ENCODE measurements around the gene RAPGEF2. TPM values are rescaled to one million over a fixed set of nuclear protein-coding genes. Genes with fewer than 3 reads are reported as not detected.

Gene RAPGEF2
- total RNA-seq, 4 donors from 2014 or later = 60.2 to 109 (median 79.7) TPM

DNA sequence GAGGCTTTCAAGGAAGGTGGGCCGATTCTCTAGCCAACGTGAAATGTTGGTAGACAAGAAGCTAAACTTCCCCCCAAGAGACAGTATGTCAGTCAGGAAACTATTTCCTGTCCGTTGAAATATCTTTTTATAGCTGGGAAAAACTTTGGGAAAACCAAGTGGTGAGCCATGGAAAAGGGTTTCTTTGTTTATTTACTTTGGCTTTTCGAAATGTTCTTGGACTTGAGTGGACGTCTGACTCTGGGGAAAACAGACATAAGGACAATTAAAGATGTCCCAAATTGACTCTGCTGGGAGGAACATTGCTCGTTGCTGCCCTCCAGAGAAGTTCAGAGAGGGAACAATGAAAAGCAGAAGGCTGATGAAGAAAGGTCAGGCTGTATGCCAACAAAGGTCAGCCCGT is 295.4 kb downstream of the RAPGEF2 start:
- no peak for DNase-seq
- TF ChIP-seq POLR2A (IDR thresholded peaks at IDR 0.05) = no peak
- TF ChIP-seq, protein P1, sequence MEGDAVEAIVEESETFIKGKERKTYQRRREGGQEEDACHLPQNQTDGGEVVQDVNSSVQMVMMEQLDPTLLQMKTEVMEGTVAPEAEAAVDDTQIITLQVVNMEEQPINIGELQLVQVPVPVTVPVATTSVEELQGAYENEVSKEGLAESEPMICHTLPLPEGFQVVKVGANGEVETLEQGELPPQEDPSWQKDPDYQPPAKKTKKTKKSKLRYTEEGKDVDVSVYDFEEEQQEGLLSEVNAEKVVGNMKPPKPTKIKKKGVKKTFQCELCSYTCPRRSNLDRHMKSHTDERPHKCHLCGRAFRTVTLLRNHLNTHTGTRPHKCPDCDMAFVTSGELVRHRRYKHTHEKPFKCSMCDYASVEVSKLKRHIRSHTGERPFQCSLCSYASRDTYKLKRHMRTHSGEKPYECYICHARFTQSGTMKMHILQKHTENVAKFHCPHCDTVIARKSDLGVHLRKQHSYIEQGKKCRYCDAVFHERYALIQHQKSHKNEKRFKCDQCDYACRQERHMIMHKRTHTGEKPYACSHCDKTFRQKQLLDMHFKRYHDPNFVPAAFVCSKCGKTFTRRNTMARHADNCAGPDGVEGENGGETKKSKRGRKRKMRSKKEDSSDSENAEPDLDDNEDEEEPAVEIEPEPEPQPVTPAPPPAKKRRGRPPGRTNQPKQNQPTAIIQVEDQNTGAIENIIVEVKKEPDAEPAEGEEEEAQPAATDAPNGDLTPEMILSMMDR (IDR thresholded peaks at IDR 0.05) = peak in 1 of 6 experiments; percentile 12
- intact Hi-C loops (cut with DNase I) = no loop called here
- Histone ChIP-seq H3K36me3 (no peaks in the 10 kb centered on the region), H3K4me3 (replicated peaks in 1 of 3) (no peak overlapping the region), H3K27me3 (no peaks in the 10 kb centered on the region), H3K27ac (peak overlapping the region; percentile 1 to 68 (median 11)), H3K9me3 (no peaks in the 10 kb centered on the region), H3K4me1 (no peaks in the 10 kb centered on the region)
- 49 to 58% methylated on average over 7 of the region's 7 CpGs for WGBS, 2 donors

DNA sequence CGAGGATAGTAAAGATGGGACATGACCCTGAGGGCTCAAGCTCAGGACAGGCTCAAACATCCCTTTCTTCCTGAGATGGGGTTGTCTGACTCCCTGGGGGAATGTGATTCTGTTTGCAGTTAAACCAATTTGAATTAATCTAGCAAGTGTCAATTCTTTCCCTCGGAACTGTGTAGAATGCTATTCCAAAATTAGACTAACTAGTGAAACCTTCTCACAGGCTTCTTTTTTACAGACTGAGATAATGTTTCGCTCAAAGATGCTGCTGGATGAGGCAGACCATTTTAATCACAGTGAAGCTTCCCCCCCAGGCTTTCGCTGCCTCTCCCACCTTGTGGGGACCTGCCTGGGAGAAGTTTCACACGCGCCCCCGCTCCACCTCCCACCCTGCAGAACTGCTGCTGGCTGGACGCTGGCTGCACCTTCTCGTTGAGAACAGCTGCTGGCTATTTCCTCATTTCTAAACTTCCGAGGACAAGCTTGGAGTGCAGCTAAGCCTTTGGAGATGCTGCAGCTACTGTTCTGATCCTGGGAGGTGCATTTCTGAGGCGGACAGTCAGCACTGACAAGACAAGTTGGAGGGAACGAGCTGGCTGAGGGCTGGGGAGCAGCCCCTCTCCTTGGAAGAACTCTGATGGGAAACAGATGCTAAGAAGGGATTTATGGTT is 297.8 kb downstream of the RAPGEF2 start:
- 46 to 52% methylated on average over 12 of the region's 12 CpGs for WGBS, 2 donors
- TF ChIP-seq POLR2A (IDR thresholded peaks at IDR 0.05) = no peak
- TF ChIP-seq, protein P1 (IDR thresholded peaks at IDR 0.05) = no peak
- Histone ChIP-seq H3K27ac (peak overlapping the region in 1 of 3 donors; percentile 3), H3K4me1 (no peaks in the 10 kb centered on the region), H3K27me3 (no peaks in the 10 kb centered on the region), H3K36me3 (no peaks in the 10 kb centered on the region), H3K4me3 (replicated peaks in 1 of 3) (no peak overlapping the region), H3K9me3 (no peaks in the 10 kb centered on the region)
- DNase-seq = no peak
- intact Hi-C loops (cut with DNase I) = no loop called here

DNA sequence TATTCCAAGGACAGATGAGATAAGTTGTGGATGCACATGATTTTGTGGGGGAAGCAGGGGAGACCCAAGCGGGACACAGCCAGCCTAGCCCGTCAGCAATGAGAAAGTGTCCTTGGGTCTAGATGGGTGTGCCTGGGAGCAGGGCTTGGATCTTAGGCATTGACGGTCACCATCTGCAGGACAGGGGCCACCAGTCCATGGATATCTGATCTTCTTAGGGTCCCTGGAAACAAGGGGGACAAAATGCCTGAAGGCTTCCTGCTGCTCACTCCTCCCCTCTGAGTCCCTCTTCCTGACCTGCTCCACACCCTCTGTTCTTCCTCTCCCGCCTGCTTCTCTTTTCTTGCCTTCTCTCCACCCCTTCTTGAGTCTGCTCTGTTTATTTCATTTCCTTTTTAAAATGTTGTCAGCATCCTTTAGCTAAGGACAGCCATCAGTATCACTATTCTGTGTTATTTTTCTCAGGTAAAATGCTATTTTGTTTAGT is 298.4 kb downstream of the RAPGEF2 start:
- H3K9me3 ChIP-seq = no peaks in the 10 kb centered on the region
- TF ChIP-seq, protein P1 (IDR thresholded peaks at IDR 0.05) = no peak
- TF ChIP-seq POLR2A (IDR thresholded peaks at IDR 0.05) = no peak
- no peak overlapping the region for H3K4me3 ChIP-seq (replicated peaks in 1 of 3)
- DNase-seq = no peak
- H3K27me3 ChIP-seq = no peaks in the 10 kb centered on the region
- peak overlapping the region in 1 of 3 donors; percentile 3 for H3K27ac ChIP-seq
- 70 to 87% methylated on average over 4 of the region's 4 CpGs for WGBS, 2 donors
- H3K4me1 ChIP-seq = no peaks in the 10 kb centered on the region
- intact Hi-C loops (cut with DNase I) = no loop called here
- no peaks in the 10 kb centered on the region for H3K36me3 ChIP-seq

DNA sequence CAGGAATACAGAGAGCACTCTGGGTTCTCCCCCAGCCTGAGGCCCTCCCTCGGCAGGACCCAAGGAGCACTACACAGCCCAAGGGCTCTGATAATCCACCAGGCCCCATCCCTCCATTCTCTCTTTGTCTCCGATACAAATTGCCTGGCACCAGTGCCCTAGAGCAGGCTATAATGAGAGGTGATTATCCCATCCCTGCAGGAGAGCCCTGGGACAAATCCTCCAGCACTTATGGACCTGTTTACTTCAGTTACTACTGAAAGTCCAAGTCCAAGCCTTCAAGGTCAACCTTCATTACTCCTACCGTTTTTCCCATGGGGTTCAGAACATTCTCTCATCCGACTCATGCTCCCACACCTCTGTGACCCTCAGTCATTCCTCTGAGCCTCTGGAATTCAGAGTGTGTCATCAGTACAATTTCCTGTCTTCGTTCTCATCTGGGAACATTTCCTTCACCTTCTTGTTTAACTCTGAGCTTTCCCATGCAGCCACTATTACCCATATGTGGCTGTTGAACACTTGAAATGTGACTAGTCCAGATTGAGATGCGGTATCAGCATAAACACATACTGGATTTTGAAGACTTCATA is 299.0 kb downstream of the RAPGEF2 start:
- TF ChIP-seq, protein P1 (IDR thresholded peaks at IDR 0.05) = no peak
- TF ChIP-seq POLR2A (IDR thresholded peaks at IDR 0.05) = no peak
- no peaks in the 10 kb centered on the region for H3K9me3 ChIP-seq
- 74 to 76% methylated on average over 6 of the region's 6 CpGs for WGBS, 2 donors
- no peaks in the 10 kb centered on the region for H3K27me3 ChIP-seq
- no peak overlapping the region for H3K27ac ChIP-seq
- no peaks in the 10 kb centered on the region for H3K4me1 ChIP-seq
- intact Hi-C loops (cut with DNase I) = no loop called here
- no peaks in the 10 kb centered on the region for H3K36me3 ChIP-seq
- no peak for DNase-seq
- H3K4me3 ChIP-seq (replicated peaks in 1 of 3) = no peak overlapping the region

Small RNA genes lying within 50 kb of the gene (microRNA-seq; reads per million reads assigned to microRNA genes)
- gene MIR3688-1 (not detected), gene MIR3688-2 (not detected)

Small RNA genes lying within 50 kb of the gene (small RNA-seq; reads per million reads assigned to genes)
- gene AC074344.1 (not detected), gene MIR3688-1 (not detected), gene RF00019 (not detected)

All from thyroid gland (tissue), 4 donors.